GM10266 (cell line): ENCODE measurements around the gene MYH16.

Experiments used
- DNase-seq: peaks from one replicate; pipeline ENCODE4 v3.0.0; 2012; ENCODE audit errors: extremely low spot score
- CTCF ChIP-seq: IDR thresholded peaks from 2 replicates; pipeline ENCODE4 v1.5.1; 2012; ENCODE audit warnings: mild to moderate bottlenecking, low read depth; ENCODE audit not compliant: control insufficient read depth, insufficient read depth; ENCODE audit errors: missing control alignments

MYH16 gene

DNA sequence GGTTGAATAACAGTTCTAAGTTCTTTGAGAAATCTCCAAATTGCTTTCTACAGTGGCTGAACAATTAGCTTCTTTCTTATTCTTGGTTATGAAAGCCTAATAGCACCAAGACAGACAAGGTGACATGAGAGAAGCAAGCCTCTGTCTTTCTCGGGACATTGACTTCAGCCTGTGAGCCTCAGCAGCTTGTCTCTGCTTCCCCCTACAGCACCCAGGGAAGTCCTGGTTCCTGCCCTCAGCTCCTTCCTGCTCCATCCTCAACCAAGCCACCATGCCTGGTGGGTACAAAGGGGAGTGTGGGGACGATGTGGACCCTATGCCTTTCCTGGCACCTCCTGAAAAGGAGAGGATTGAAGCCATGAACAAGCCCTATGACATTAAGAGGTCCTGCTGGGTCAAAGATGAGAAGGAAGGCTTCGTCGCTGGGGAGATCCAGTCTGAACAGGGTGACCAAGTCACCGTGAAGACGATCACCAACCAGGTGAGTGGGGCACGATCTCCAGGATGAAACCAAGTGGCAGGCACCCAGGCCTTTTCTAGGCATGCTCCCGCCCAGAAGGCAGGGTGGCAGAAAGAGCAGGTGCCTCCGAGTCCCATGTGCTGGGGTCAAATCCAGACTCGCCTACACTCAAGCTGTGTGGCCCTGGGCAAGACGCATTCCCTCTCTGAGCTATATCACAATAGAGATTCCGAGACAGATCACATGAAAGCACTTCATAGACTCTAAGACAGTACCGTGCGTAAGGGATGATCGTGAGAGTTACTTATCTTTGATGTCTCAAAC lies 33.9 kb upstream of the MYH16 start:
- TF ChIP-seq CTCF = no peak
- DNase-seq = no peak

DNA sequence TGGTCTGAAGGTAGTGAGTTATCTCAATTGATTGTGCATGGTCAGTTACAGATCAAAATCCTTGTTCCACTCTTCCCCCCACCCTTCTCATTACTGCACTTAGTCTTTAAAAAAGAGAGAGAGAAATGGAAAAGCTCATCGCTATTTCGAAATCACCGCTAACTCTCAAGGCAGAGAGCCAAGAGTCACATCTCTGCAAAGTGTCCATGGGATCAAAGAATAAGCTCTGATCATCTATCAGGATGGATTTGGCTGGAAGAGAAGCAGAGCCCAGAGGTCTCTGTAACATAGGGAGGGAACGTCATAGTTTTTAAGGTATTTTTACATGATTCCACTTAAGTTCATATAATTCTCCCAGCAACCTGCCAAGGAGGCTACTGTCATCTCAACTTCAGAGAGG lies 30.0 kb upstream of the MYH16 start:
- no peak for TF ChIP-seq CTCF

GRCh38 chr7:99243751-99244337 lies 28.8 kb upstream of the MYH16 start:
- no peak for DNase-seq
- TF ChIP-seq CTCF = no peak

More for the DNA sequence above, 30.0 kb upstream of the MYH16 start:
- DNase-seq = no peak

DNA sequence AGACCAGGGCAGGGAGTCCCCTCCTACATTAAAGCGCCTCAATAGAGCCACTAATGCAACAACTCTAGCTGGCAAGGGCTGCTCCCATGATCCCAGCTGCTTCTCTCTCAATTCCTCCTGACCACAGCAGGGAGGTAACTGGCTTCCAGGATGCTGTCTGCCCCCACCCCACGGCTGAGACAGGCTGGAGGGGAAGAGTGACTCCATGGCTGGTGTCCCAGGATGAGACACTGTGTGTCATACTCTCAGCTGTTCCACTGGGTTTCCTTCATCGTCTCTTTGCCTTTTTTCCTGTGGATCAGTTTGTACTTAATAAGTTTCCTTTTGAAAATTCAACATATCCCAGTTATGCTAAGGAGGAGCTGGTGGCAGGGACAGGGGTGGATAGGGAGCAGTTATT lies 27.7 kb upstream of the MYH16 start:
- no peak for DNase-seq
- no peak for TF ChIP-seq CTCF

DNA sequence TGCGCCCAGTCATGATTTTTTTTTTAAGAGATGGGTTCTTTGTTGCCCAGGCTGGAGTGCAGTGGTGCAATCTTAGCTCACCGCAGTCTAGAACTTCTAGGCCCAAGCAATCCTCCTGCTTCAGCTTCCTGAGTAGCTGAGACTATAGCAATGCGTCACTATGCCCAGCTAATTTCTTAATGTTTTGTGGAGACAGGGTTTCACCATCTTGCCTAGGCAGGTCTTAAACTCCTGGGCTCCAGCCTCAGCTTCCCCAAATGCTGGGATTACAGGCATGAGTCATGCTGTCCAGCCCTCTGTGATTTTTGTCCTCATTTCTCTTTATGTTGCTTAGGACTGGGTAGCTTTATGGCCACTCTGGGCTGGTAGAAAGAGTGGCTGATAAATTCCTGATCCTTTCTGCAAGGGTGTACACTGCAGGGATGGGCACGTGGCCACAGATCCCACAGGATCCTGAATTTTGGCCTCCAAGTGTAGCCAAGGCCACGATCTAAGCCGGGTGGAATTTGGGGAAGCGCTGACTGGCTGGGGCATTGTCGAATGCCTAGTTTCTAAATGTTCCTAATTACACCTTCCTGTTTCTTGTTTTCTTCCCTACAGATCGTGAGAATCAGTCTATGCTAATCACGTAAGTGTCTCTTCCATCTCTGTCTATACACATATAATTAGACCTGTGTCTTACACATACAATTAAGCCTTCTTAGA lies 24.1 kb upstream of the MYH16 start:
- no peak for TF ChIP-seq CTCF
- DNase-seq = no peak

- no peak for DNase-seq
- TF ChIP-seq CTCF = no peak
Measured at GRCh38 chr7:99249985-99250575, 22.6 kb upstream of the MYH16 start.
